Cardiac atrium fibroblast (primary cell): Measurements from ENCODE around the gene TMEM209. TPM values are rescaled to one million over a fixed set of nuclear protein-coding genes. Genes with fewer than 3 reads are reported as not detected.

Source experiments
- total RNA-seq: library from RNA; depleted of rRNA; stranded (reverse); fragments of >200 nt; gene quantifications from 2 replicates; pipeline ENCODE4 v1.2.3, GENCODE V29; 2015

The TMEM209 gene
- total RNA-seq = 7.6 and 8.5 TPM in 2 replicates

DNA sequence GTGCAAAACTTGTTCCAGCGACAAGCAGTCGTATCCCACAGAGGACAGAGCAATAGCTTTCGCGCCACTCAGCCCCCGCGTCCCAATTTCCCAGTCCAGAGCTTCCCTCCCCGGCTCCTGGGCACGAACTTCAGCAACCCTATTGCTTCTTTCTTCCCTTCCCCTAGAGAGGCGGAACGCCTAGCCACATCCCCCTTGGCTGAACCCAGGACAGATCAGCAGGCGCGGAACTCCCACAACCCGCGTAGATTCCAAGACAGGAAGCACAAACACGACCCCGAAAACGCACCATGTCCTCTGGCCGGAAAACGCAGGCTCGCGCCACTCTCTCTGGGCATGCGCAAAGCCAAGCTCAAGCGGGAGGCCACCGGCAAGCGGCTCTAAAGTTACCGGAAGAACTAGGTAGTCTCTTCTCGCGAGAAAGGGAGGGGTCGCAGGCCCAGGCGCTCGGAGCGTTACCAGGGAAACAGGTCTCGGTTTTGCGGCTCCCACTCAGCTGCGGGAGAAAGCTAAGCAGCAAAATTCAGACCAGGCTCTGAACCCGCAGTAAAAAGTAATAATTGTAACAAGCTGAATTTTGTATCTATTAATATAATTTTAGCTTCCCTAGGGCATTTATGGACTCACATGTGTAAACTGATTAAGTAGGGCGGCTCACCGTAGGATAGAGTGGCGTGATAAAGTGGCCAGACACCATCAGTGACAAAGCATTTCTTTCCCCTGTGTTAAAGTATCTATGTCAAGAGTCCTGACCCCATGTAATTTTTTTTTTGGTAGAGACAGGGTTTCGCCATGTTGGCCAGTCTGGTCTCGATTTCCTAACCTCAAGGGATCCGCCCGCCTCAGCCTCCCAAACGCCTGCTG lies at the start of gene TMEM209:
TMEM209 (minus strand) TSS at position 323 of the 864 bp plus-strand sequence; CDS start at position 292, 31 bp downstream.

DNA sequence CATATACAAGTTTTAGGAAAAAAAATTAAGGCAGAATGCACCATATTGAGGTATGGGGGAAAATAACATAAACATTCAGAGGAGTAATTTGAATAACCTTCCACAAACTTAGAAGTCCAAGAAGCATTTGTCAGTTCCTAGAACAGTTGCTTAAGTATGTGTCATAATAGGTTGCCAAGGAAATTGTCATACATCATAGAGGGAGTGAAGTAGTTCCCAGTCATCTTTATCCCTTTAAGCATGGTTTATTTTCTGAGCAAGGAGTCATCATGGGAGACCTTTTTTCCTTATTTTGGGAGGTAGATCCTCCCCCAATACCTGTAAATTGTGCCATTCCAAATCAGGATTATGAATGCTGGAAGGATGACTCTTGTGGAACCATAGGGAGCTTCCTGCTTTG lies 2.4 kb upstream of the TMEM209 start, which contains the start of gene SSMEM1:
SSMEM1 (plus strand) TSS at position 219 of the 400 bp plus-strand sequence; CDS start at position 270, 51 bp downstream.

Other genes starting within 250 kb of the TMEM209 start
- 12.8 and 18.5 TPM in 2 replicates for gene ZC3HC1, start 154.0 kb downstream of the TMEM209 start, total RNA-seq
- gene KLHDC10, start 134.9 kb downstream of the TMEM209 start, total RNA-seq = 13.4 and 16.7 TPM in 2 replicates
- not detected in 2 replicates for gene SSMEM1, start 2.5 kb upstream of the TMEM209 start, total RNA-seq
- gene CPA2, start 61.5 kb upstream of the TMEM209 start, total RNA-seq = not detected in 2 replicates
- 56.7 and 90.1 TPM in 2 replicates for gene CPA4, start 87.8 kb upstream of the TMEM209 start, total RNA-seq
- gene CPA5, start 139.4 kb upstream of the TMEM209 start, total RNA-seq = not detected in 2 replicates
- gene CPA1, start 175.1 kb upstream of the TMEM209 start, total RNA-seq = 0.54 TPM in 1 of 2 replicates, not detected in the other
- gene CEP41, start 235.6 kb upstream of the TMEM209 start, total RNA-seq = 6.9 and 9.4 TPM in 2 replicates